HCT116 (cell line): ENCODE results near the gene CERT1.

Experiments used
- EZH2 ChIP-seq: fragments of 200-600 bp; sonication (generic); IDR thresholded peaks from 2 replicates; pipeline ENCODE4 v1.6.1; 2017; ENCODE audit warnings: antibody characterized with exemption, mixed run types
- POLR2AphosphoS5 ChIP-seq: IDR thresholded peaks from 2 replicates; pipeline ENCODE4 v1.6.1; 2011; ENCODE audit warnings: mild to moderate bottlenecking, low read depth, low read length, moderate library complexity
- TF ChIP-seq, protein P1 (sequence below), 3 experiments: fragments of 200-600 bp in 1 of 3; sonication (generic) in 1 of 3; IDR thresholded peaks in 2 of 3; conservative IDR thresholded peaks in 1 of 3; 2 replicates each; pipeline ENCODE4 v1.5.1; 2012 to 2017; ENCODE audit warnings: low read depth in 2 of 3, low read length in 2 of 3, antibody characterized with exemption in 1 of 3, borderline replicate concordance in 1 of 3, control low read depth in 1 of 3, mild to moderate bottlenecking in 1 of 3, mixed read lengths in 1 of 3, mixed run types in 1 of 3, moderate library complexity in 1 of 3; ENCODE audit not compliant: insufficient read depth in 1 of 3

- TF ChIP-seq POLR2AphosphoS5 (no peak), EZH2 (no peak)
- TF ChIP-seq, protein P1, sequence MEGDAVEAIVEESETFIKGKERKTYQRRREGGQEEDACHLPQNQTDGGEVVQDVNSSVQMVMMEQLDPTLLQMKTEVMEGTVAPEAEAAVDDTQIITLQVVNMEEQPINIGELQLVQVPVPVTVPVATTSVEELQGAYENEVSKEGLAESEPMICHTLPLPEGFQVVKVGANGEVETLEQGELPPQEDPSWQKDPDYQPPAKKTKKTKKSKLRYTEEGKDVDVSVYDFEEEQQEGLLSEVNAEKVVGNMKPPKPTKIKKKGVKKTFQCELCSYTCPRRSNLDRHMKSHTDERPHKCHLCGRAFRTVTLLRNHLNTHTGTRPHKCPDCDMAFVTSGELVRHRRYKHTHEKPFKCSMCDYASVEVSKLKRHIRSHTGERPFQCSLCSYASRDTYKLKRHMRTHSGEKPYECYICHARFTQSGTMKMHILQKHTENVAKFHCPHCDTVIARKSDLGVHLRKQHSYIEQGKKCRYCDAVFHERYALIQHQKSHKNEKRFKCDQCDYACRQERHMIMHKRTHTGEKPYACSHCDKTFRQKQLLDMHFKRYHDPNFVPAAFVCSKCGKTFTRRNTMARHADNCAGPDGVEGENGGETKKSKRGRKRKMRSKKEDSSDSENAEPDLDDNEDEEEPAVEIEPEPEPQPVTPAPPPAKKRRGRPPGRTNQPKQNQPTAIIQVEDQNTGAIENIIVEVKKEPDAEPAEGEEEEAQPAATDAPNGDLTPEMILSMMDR (IDR thresholded peaks at IDR 0.05 in 2 of 3, conservative IDR thresholded peaks at IDR 0.05 in 1 of 3; ENCODE audit: borderline replicate concordance in 1 of 3, insufficient read depth in 1 of 3, low read depth in 2 of 3, low read length in 2 of 3) = no peak
These were observed 39.2 kb upstream of the CERT1 start for GRCh38 chr5:75550597-75550996.
